ENCODE data around the gene POMGNT1.

POMGNT1 gene

DNA sequence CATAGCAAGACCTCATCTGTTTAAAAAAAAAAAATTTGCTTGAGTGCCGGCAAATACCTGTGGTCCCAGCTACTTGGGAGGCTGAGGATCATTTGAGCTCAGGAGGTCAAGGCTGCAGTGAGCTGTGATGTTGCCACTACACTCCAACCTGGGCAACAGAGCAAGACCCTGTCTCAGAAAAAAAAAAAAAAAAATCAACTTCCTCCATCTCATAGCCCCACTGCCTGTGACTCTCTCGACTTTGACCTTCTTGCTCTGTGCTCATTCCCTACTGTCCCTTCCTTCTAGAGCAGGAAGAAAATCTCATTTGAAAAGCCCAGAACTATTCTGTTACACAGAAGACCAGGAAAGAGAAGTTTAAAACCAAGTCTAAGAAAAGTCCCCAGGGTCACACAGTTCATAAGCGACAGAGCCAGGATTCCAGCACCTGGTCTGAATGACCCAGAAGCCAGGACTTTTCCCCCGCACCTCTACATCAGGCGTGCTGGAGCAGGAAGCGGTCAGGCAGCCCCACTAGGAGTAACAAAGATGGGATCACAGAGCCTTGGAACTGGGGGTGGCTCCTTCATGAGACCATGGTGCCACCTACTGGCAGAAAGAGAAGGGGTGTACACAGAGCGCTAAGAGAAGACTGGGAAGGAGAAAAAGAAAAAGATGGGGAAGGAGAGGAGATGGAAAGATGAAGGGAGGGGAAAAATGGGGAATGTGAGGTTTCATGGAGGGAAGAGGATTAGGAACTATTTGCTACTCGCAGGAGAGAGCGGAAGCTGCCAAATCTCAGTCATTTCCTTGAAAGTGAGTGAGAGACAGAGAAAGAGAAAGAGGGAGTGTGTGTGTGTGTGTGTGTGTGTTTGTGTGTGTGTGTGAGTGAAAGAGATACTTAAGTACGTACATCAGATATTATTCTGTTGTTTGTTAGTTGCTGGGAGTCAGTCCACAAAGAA is 18.8 kb downstream of the POMGNT1 start (continued):
- TF ChIP-seq ZNF311 (tag by site-specific recombination; IDR thresholded peaks at IDR 0.05; ENCODE audit: borderline replicate concordance) (no peak), KLF7 (tag by site-specific recombination; IDR thresholded peaks at IDR 0.05; ENCODE audit: borderline replicate concordance) (peak; percentile 38; the same call in 1 of the 2 replicates), ZNF626 (tag by site-specific recombination; IDR thresholded peaks at IDR 0.05) (no peak), ZBTB17 (tag by site-specific recombination; IDR thresholded peaks at IDR 0.05) (peak; percentile 99), ZNF366 (tag by site-specific recombination; conservative IDR thresholded peaks at IDR 0.05) (peak; percentile 99), ZNF660 (tag by site-specific recombination; IDR thresholded peaks at IDR 0.05) (no peak), ZFP37 (tag by site-specific recombination; IDR thresholded peaks at IDR 0.05) (0 out of 2 replicates have a peak, but pooled peaks have one; percentile 75), MZF1 (tag by site-specific recombination; IDR thresholded peaks at IDR 0.05; ENCODE audit: borderline replicate concordance) (no peak), ZNF600 (tag by site-specific recombination; IDR thresholded peaks at IDR 0.05) (peak; percentile 92), ZNF2 (tag by site-specific recombination; IDR thresholded peaks at IDR 0.05) (peak; percentile 91), ZNF521 (tag by site-specific recombination; IDR thresholded peaks at IDR 0.05) (no peak), FEZF1 (tag by site-specific recombination; IDR thresholded peaks at IDR 0.05) (peak; percentile 9; the same call in 1 of the 2 replicates), ZFP3 (tag by site-specific recombination; IDR thresholded peaks at IDR 0.05; ENCODE audit: low read depth) (no peak)
- TF ChIP-seq, protein P1, sequence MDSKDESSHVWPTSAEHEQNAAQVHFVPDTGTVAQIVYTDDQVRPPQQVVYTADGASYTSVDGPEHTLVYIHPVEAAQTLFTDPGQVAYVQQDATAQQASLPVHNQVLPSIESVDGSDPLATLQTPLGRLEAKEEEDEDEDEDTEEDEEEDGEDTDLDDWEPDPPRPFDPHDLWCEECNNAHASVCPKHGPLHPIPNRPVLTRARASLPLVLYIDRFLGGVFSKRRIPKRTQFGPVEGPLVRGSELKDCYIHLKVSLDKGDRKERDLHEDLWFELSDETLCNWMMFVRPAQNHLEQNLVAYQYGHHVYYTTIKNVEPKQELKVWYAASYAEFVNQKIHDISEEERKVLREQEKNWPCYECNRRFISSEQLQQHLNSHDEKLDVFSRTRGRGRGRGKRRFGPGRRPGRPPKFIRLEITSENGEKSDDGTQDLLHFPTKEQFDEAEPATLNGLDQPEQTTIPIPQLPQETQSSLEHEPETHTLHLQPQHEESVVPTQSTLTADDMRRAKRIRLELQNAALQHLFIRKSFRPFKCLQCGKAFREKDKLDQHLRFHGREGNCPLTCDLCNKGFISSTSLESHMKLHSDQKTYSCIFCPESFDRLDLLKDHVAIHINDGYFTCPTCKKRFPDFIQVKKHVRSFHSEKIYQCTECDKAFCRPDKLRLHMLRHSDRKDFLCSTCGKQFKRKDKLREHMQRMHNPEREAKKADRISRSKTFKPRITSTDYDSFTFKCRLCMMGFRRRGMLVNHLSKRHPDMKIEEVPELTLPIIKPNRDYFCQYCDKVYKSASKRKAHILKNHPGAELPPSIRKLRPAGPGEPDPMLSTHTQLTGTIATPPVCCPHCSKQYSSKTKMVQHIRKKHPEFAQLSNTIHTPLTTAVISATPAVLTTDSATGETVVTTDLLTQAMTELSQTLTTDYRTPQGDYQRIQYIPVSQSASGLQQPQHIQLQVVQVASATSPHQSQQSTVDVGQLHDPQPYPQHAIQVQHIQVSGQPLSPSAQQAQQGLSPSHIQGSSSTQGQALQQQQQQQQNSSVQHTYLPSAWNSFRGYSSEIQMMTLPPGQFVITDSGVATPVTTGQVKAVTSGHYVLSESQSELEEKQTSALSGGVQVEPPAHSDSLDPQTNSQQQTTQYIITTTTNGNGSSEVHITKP (tag by site-specific recombination; IDR thresholded peaks at IDR 0.05): peak; percentile 42
- TF ChIP-seq, protein P2, sequence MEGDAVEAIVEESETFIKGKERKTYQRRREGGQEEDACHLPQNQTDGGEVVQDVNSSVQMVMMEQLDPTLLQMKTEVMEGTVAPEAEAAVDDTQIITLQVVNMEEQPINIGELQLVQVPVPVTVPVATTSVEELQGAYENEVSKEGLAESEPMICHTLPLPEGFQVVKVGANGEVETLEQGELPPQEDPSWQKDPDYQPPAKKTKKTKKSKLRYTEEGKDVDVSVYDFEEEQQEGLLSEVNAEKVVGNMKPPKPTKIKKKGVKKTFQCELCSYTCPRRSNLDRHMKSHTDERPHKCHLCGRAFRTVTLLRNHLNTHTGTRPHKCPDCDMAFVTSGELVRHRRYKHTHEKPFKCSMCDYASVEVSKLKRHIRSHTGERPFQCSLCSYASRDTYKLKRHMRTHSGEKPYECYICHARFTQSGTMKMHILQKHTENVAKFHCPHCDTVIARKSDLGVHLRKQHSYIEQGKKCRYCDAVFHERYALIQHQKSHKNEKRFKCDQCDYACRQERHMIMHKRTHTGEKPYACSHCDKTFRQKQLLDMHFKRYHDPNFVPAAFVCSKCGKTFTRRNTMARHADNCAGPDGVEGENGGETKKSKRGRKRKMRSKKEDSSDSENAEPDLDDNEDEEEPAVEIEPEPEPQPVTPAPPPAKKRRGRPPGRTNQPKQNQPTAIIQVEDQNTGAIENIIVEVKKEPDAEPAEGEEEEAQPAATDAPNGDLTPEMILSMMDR (tag by site-specific recombination; IDR thresholded peaks at IDR 0.05): peak; percentile 99
- TF ChIP-seq, protein P3, sequence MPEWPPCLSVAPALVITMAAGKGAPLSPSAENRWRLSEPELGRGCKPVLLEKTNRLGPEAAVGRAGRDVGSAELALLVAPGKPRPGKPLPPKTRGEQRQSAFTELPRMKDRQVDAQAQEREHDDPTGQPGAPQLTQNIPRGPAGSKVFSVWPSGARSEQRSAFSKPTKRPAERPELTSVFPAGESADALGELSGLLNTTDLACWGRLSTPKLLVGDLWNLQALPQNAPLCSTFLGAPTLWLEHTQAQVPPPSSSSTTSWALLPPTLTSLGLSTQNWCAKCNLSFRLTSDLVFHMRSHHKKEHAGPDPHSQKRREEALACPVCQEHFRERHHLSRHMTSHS (tag by site-specific recombination; IDR thresholded peaks at IDR 0.05): no peak
- TF ChIP-seq, protein P4, sequence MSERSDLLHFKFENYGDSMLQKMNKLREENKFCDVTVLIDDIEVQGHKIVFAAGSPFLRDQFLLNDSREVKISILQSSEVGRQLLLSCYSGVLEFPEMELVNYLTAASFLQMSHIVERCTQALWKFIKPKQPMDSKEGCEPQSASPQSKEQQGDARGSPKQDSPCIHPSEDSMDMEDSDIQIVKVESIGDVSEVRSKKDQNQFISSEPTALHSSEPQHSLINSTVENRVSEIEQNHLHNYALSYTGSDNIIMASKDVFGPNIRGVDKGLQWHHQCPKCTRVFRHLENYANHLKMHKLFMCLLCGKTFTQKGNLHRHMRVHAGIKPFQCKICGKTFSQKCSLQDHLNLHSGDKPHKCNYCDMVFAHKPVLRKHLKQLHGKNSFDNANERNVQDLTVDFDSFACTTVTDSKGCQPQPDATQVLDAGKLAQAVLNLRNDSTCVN (tag by site-specific recombination; optimal IDR thresholded peaks at IDR 0.05): no peak
